ENCODE data around the gene KIAA1755. TPM values are rescaled to one million over a fixed set of nuclear protein-coding genes. Genes with fewer than 3 reads are reported as not detected.

KIAA1755 gene
- total and polyA plus RNA-seq, 2 donors (not counting 1 experiment from before 2014, with no cell fraction given) = not detected

GRCh38 chr20:38211200-38212097 lies 49.1 kb downstream of the KIAA1755 start:
- WGBS (ENCODE audit: insufficient coverage) = 96% methylated on average over 5 of the region's 9 CpGs
- ChIA-PET POLR2A (no interaction called here), CTCF (interaction anchor here (1.1 to 16.2 kb wide), 3 partner anchors 11 to 155 kb away, joined by 5 to 494 read pairs (median 66); no protein-coding TSS in a partner anchor)
- H3K4me2 ChIP-seq (replicated peaks; ENCODE audit: low read depth, low read length, poor library complexity, severe bottlenecking) = no peak overlapping the region
- Mint-ChIP-seq H3K4me3 (no peak overlapping the region), H3K4me1 (no peaks in the 10 kb centered on the region), H3K27ac (no peak overlapping the region), H3K9me3 (ENCODE audit: insufficient read depth) (no peaks in the 10 kb centered on the region), H3K27me3 (peaks cover 10% of the 10 kb centered on the region)
- H3K4me1 ChIP-seq (ENCODE audit: control insufficient read depth in 2 of 2, insufficient read depth in 2 of 2, low read length in 2 of 2) = no peaks in the 10 kb centered on the region
- ATAC-seq (ENCODE audit: low read depth) (no peak), DNase-seq (no peak)
- no peak overlapping the region for H3K4me3 ChIP-seq (ENCODE audit: control extremely low read depth in 1 of 5, extremely low read depth in 1 of 5, insufficient read depth in 1 of 5, low read depth in 2 of 5, low read length in 4 of 5)
- TF ChIP-seq EZH2 (IDR thresholded peaks at IDR 0.05; ENCODE audit: borderline replicate concordance, insufficient read depth, low read depth, low read length, poor library complexity, severe bottlenecking) (no peak), CTCF (IDR thresholded peaks at IDR 0.05) (no peak)
- peaks cover 0 to 17% (median 0%) of the 10 kb centered on the region in 4 experiments for H3K27me3 ChIP-seq (replicated peaks in 1 of 4; ENCODE audit: control extremely low read depth in 1 of 4, control insufficient read depth in 3 of 4, insufficient read depth in 4 of 4, low read length in 3 of 4)
- H2AFZ ChIP-seq (ENCODE audit: insufficient read depth, low read depth, low read length, poor library complexity, severe bottlenecking) = no peak overlapping the region
- intact Hi-C loops (cut with micrococcal nuclease) = no loop called here
- H3K79me2 ChIP-seq (ENCODE audit: control insufficient read depth, insufficient read depth, low read length) = no peaks in the 10 kb centered on the region
- no peaks in the 10 kb centered on the region for H3K36me3 ChIP-seq (replicated peaks in 1 of 2; ENCODE audit: control extremely low read depth in 1 of 2, control insufficient read depth in 1 of 2, extremely low read depth in 1 of 2, insufficient read depth in 2 of 2, low read length in 1 of 2)
- no peak overlapping the region for H3K9ac ChIP-seq (ENCODE audit: low read length)
- H4K20me1 ChIP-seq (ENCODE audit: control insufficient read depth, insufficient read depth, low read length, poor library complexity, severe bottlenecking) = no peaks in the 10 kb centered on the region
- no peaks in the 10 kb centered on the region for H3K9me3 ChIP-seq (ENCODE audit: control extremely low read depth in 1 of 3, control insufficient read depth in 2 of 3, insufficient read depth in 1 of 3, low read length in 2 of 3)
- H3K27ac ChIP-seq (ENCODE audit: low read length in 2 of 2) = no peak overlapping the region

- no peaks in the 10 kb centered on the region for H3K79me2 ChIP-seq (ENCODE audit: control insufficient read depth, insufficient read depth, low read length)
- intact Hi-C loops (cut with micrococcal nuclease) = no loop called here
- H3K4me2 ChIP-seq (replicated peaks; ENCODE audit: low read depth, low read length, poor library complexity, severe bottlenecking) = no peak overlapping the region
- no peaks in the 10 kb centered on the region for H3K9me3 ChIP-seq (ENCODE audit: control extremely low read depth in 1 of 3, control insufficient read depth in 2 of 3, insufficient read depth in 1 of 3, low read length in 2 of 3)
- Mint-ChIP-seq H3K4me3 (no peak overlapping the region), H3K4me1 (no peaks in the 10 kb centered on the region), H3K27ac (no peak overlapping the region), H3K9me3 (ENCODE audit: insufficient read depth) (no peaks in the 10 kb centered on the region), H3K27me3 (peaks cover 10% of the 10 kb centered on the region)
- no peak overlapping the region for H3K9ac ChIP-seq (ENCODE audit: low read length)
- peaks cover 0 to 17% (median 0%) of the 10 kb centered on the region in 4 experiments for H3K27me3 ChIP-seq (replicated peaks in 1 of 4; ENCODE audit: control extremely low read depth in 1 of 4, control insufficient read depth in 3 of 4, insufficient read depth in 4 of 4, low read length in 3 of 4)
- H3K36me3 ChIP-seq (replicated peaks in 1 of 2; ENCODE audit: control extremely low read depth in 1 of 2, control insufficient read depth in 1 of 2, extremely low read depth in 1 of 2, insufficient read depth in 2 of 2, low read length in 1 of 2) = no peaks in the 10 kb centered on the region
- no peak overlapping the region for H3K27ac ChIP-seq (ENCODE audit: low read length in 2 of 2)
- no peaks in the 10 kb centered on the region for H4K20me1 ChIP-seq (ENCODE audit: control insufficient read depth, insufficient read depth, low read length, poor library complexity, severe bottlenecking)
- CTCF ChIA-PET = interaction anchor here (1.1 to 7.3 kb wide), 2 partner anchors 11 to 154 kb away, joined by 5 to 66 read pairs; no protein-coding TSS in a partner anchor
- POLR2A ChIA-PET = no interaction called here
- no peak for DNase-seq
- H3K4me1 ChIP-seq (ENCODE audit: control insufficient read depth in 2 of 2, insufficient read depth in 2 of 2, low read length in 2 of 2) = no peaks in the 10 kb centered on the region
- 66% methylated on average over 4 of the region's 6 CpGs for WGBS (ENCODE audit: insufficient coverage)
- no peak overlapping the region for H3K4me3 ChIP-seq (ENCODE audit: control extremely low read depth in 1 of 5, extremely low read depth in 1 of 5, insufficient read depth in 1 of 5, low read depth in 2 of 5, low read length in 4 of 5)
- ATAC-seq (ENCODE audit: low read depth) = no peak
- no peak overlapping the region for H2AFZ ChIP-seq (ENCODE audit: insufficient read depth, low read depth, low read length, poor library complexity, severe bottlenecking)
- TF ChIP-seq EZH2 (IDR thresholded peaks at IDR 0.05; ENCODE audit: borderline replicate concordance, insufficient read depth, low read depth, low read length, poor library complexity, severe bottlenecking) (no peak), CTCF (IDR thresholded peaks at IDR 0.05) (no peak)
Measured at GRCh38 chr20:38210741-38211140, 49.8 kb downstream of the KIAA1755 start.
